HG03039 (cell line): Measurements from ENCODE around the gene OS9.
"Not testable (repeated sequence)": the region's sequence is repeated elsewhere in the genome, so short reads cannot be mapped to it uniquely, and the experiment has no call there.

Experiments used
- ATAC-seq: cut with Tn5 transposase; IDR thresholded peaks from one replicate; pipeline ENCODE4 v1.9.1; 2021; ENCODE audit warnings: mild to moderate bottlenecking, moderate library complexity; ENCODE audit not compliant: unreplicated experiment

OS9 gene

DNA sequence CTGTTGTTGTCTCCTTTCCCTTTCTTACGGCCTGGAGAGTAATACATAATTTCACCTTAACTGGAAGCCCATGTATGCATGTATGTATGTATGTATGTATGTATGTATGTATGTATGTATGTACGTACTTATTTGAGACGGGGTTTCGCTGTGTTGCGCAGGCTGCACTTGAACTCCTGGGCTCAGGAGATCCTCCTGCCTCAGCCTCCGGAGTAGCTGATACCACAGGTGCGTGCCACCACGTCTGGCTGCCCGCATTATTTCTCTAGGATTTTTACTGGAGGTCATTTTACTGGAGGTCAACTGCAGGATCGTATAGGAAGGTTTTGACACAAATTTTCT is 644 bp upstream of the OS9 start:
- no peak for ATAC-seq

DNA sequence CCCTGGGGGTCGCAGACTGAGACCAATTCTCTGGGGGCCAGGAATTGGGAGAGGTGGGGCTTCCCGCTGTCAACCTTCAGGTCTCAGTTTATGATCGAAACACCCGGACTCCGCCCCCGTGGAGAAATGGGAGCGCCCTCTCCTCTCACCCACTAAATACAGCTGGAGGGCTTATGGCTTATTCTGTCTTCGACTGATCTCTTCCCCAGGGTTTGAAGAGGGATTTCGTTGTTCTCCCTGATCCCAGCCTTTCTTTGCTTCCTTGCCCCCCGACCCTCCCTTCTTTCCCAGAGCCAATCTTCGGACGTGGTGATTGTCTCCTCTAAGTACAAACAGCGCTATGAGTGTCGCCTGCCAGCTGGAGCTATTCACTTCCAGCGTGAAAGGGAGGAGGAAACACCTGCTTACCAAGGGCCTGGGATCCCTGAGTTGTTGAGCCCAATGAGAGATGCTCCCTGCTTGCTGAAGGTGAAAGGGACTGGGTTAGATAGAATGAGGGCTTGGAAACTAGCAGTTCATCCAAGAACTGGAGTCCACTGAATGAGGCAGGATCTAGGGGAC is 607 bp downstream of the OS9 start:
- ATAC-seq = no peak

DNA sequence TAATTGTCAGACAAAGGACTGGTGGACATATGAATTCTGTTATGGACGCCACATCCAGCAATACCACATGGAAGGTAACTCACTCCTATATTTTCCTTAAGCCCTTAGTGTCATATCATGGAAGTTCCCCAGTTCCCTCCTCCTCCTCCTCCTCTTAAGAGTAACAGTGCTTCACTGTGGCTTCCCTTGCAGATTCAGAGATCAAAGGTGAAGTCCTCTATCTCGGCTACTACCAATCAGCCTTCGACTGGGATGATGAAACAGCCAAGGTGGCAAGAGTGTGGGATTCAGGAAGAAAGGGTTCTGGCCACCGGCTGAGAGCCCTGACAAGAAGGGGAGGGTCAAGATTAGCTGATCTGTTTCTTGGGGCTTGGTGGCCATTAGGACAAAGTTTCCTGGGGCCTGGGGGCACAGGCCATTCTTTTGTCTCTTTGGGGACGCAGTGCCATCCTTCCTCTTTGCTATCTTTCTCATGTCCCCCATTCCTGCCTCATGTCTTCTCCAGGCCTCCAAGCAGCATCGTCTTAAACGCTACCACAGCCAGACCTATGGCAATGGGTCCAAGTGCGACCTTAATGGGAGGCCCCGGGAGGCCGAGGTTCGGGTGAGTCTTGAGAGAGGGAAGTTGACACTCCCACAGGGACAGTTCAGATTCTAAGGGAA is 2.0 kb downstream of the OS9 start:
- no peak for ATAC-seq

DNA sequence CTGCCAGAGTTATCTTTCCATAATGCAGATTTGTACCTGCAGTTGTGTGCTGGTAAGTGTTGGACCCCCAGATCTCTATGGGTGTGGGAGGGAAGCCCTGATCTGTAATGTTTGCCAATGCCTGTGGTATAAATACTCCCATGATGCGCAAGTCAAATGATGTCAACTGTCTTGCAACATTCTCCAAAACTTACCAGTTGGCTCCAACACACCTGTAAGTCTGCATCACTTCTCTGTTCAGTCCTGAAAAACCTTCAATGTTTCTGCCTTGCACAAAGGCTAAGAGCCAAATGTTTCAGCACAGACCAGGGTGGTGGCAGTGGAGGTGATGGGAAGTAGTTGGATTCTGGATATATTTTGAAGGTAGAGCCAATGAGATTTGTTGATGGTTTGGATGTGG is 3.1 kb downstream of the OS9 start:
- ATAC-seq = no peak

DNA sequence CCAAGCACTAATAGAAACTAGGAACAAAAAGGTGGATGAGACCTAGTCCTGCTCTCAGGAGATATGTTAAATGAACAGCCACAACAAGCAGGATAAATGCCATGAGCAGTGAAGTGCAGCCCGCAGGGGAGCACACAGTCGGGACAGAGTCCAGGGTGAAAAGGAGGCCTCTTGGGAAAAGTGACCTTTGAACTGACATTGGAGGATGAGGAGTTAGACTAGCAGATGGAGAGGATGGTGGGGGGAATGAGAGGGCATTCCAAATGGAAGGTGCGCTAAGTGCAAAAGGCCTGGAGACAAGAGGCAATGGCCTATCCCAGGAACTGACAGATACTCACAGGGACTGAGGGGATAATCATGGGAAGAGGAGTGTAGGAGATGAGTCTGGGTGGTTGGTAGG is 4.5 kb downstream of the OS9 start:
- ATAC-seq = no peak

DNA sequence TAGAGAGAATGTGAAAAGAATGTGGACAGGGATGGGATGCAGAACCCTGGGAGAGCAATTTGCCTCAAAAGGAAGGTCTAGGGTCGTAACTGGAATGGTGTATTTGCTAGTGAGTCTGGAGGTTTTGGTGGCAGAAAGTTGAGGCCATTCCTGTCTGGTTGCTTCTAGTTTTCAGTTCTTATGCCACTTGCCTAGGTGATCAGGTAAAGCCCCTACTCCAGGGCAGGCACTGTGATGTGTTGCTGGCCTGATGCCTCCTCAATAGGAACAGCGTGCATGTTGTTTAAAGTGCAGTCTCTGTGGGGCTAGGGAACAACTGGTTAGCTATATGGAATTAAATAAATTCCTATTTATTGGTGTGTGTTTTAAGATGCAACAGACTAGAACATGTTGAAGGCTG is 6.4 kb downstream of the OS9 start:
- no peak for ATAC-seq

DNA sequence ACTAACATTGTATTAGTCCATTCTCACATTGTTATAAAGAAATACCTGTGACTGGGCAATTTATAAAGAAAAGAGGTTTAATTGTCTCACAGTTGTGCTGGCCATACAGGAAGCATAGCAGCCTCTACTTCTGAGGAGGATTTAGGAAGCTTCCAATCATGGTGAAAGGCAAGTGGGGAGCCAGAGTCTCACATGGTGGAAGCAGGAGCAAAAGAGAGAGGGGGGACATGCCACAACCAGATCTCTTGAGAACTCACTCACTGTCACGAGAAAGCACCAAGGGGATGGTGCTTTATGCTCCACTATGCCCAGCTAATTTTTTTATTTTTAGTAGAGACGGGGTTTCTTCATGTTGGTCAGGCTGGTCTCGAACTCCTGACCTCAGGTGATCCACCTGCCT is 13.3 kb downstream of the OS9 start:
- ATAC-seq = no peak

DNA sequence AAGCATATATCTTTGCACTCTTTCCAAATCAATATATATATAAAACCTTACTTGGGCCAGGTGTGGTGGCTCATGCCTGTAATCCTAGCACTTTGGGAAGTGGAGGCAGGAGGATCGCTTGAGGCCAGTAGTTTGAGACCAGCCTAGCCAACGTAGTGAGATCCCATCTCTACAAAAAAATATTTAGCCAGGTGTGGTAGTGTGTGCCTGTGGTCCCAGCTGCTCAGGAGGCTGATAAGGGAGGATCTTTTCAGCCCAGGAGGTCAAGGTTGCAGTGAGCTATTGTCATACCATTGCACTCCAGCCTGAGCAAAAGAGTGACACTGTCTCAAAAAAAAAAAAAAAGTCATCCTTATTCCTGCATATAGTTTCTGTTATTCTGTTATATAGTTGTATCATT is 14.4 kb downstream of the OS9 start:
- no peak for ATAC-seq

DNA sequence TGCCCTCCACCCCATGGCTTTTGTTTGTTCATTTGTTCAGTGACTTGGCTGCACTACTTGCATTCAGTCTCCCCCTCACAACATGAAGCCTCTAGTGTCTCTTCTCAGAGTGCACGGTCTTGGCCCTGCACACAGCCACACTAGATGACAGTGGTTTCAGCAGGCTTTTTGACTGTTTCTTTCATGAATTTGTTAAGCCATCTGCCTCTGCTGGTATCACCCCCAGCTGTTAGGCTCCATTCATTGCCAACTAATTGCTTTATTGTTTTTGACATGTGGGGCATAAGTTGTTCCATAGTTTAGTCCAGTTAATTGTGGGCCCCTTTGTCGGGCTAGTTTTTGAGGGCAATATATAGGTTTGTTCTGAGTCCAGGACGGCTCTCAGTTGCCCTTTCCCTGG is 18.8 kb downstream of the OS9 start:
- no peak for ATAC-seq

DNA sequence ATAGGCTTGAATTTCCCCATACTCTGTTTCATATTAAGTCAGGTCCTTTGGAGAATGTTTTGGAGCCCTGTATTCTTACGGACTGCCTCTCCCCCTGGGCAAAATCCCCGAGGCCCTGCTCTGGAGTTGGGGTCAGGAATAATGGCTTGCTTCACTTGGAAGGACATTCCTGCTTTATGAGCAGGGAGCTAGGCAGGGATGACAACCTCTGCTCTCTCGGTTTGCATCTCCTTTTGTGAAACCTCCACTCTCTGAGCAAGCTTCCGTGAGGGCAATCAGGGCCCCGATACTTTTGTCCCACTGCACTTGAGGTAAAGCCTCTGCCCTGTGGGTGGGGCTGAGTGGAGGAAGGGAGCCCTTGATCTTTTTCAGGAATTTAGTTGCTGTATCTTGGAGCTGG is 19.3 kb downstream of the OS9 start:
- no peak for ATAC-seq

DNA sequence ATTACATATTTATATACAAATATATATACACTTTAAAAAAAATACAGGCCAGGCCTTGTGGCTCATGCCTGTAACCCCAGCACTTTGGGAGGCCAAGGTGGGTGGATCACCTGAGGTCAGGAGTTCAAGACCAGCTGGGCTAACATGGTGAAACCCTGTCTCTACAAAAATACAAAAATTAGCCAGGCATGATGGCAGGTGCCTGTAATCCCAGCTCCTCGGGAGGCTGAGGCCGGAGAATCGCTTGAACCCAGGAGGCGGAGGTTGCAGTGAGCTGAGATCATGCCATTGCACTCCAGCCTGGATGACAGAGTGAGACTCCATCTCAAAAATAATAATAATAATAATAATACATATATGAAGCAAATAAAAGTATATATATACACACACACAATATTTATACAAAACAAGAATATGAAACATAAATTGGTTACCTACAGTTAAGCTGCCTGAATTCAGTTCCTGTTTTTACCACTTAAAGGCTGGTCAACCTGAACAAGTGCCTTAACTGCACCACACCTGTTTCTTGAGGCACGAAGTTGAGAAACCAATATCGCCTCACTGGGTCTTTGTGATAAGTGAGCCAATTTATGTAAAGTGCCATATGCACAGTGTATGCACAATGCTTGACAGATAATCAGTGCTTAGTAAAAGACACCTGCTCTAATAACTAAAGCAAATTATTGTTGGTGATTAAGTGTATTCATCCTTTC is 21.3 kb downstream of the OS9 start:
- not testable (repeated sequence) for ATAC-seq

DNA sequence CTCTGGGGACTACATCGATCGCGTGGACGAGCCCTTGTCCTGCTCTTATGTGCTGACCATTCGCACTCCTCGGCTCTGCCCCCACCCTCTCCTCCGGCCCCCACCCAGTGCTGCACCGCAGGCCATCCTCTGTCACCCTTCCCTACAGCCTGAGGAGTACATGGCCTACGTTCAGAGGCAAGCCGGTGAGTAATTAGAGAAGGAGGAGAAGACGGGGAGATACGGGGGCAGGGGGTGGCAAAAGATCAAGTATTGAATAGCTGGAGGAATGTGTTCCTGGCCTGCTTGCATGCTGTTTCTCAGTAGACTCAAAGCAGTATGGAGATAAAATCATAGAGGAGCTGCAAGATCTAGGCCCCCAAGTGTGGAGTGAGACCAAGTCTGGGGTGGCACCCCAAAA is 21.9 kb downstream of the OS9 start:
- no peak for ATAC-seq

DNA sequence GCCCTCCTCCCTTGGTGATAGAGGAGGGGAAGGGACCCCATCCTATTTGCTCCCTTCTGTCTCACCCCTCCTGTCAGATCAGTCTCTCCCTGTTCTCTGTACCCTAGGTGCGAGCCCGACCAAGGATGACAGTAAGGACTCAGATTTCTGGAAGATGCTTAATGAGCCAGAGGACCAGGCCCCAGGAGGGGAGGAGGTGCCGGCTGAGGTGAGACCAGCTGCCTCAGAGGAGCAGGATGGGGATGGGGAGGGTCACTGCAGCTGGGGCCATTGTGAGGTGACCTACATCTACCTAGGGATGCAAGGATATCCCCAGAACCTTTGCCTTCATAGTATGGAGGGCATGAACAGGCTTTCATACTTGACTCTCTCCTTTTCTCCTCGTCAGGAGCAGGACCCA is 22.4 kb downstream of the OS9 start:
- ATAC-seq = no peak

DNA sequence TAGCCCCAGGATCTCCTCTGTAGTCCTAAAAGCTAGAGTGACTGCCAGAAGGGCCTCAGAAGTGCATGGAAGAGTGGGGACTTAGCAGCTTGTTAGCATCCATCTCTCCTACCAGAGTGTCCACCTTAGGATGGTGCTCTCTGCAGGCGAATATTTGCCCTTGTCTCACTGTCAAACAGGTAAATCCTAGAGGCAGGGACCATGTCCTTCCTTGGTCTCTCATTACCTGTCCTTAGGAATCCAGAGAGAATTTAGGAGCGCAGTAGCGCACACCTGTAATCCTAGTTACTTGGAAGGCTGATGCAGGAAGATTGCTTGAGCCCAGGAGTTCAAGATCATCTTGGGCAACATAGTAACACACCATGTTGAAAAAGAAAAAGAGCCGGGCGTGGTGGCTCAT is 23.2 kb downstream of the OS9 start:
- no peak for ATAC-seq

DNA sequence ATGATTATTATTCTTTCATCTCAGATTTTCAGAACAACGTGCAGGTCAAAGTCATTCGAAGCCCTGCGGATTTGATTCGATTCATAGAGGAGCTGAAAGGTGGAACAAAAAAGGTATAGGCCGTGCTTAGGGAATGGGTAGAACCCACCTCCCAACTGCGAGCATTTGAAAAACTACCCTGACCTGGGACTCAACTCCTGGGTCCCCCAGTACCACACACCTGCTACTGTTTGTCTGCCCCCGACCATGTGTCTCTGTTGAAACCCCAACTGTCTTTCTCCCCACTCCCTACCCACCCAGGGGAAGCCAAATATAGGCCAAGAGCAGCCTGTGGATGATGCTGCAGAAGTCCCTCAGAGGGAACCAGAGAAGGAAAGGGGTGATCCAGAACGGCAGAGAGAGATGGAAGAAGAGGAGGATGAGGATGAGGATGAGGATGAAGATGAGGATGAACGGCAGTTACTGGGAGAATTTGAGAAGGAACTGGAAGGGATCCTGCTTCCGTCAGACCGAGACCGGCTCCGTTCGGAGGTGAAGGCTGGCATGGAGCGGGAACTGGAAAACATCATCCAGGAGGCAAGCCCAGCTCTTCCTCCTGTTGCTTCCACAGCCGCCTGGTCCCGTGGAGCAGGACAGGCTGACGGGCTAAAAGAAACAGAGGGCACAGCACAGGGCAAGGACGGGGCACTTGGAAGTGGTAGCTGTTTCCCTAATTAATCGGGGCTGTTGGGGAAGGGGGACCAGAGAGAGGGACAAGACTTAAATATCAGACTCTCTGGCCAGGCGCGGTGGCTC is 24.1 kb downstream of the OS9 start:
- no peak for ATAC-seq

DNA sequence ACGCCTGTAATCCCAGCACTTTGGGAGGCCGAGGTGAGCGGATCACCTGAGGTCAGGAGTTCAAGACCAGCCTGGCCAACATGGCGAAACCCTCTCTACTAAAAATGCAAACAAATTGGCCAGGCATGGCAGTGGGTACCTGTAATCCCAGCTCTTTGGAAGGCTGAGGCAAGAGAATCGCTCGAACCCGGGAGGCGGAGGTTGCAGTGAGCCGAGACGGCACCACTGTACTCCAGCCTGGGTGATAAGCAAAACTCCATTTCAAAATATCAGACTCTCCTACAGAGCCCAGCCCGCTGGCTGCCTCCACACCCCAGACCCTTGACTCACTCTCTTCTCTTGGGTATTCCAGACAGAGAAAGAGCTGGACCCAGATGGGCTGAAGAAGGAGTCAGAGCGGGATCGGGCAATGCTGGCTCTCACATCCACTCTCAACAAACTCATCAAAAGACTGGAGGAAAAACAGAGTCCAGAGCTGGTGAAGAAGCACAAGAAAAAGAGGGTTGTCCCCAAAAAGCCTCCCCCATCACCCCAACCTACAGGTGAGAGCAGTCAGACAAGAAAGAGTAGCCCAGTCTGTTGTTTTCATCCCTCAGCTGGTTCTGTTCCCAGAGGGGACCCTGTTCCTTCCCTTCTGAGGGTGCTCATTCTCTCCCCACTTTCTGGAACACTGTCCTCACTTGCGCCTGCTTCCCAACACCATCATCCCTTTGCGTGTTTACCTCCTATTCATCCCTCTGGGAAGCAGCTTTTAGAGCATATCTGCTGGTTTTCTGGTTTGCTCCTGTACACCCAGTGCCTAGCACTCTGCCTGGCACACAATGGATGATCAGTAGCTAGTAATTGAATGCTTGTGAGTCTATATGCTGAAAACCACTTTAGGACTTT is 25.0 kb downstream of the OS9 start:
- ATAC-seq = no peak

DNA sequence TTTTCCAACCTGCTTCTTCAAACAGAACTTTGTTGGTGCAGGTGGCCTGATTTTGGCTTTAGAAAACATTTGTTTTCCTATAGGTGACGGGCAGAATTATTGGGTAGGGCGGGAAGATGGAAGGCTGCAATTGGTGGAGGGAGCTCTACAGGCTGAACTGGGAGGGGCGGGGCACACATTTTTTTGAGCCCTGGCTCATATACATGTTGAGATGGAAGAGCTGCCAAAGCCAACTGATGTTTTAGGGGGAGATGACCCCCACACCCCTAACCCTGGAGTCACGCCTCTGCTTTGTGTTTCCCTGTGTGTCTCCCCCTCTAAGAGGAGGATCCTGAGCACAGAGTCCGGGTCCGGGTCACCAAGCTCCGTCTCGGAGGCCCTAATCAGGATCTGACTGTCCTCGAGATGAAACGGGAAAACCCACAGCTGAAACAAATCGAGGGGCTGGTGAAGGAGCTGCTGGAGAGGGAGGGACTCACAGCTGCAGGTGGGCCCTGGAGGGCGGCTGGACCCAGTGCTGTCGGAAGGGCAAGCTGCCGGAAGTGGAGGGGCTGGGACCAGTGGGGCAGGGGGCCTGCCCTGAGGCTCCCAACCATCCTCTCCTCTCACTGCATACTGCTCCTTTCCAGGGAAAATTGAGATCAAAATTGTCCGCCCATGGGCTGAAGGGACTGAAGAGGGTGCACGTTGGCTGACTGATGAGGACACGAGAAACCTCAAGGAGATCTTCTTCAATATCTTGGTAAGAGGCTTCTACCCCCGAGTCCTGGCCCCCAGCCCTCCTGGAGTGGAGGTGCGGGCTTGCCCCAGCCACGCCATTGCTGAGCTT is 26.1 kb downstream of the OS9 start:
- no peak for ATAC-seq

DNA sequence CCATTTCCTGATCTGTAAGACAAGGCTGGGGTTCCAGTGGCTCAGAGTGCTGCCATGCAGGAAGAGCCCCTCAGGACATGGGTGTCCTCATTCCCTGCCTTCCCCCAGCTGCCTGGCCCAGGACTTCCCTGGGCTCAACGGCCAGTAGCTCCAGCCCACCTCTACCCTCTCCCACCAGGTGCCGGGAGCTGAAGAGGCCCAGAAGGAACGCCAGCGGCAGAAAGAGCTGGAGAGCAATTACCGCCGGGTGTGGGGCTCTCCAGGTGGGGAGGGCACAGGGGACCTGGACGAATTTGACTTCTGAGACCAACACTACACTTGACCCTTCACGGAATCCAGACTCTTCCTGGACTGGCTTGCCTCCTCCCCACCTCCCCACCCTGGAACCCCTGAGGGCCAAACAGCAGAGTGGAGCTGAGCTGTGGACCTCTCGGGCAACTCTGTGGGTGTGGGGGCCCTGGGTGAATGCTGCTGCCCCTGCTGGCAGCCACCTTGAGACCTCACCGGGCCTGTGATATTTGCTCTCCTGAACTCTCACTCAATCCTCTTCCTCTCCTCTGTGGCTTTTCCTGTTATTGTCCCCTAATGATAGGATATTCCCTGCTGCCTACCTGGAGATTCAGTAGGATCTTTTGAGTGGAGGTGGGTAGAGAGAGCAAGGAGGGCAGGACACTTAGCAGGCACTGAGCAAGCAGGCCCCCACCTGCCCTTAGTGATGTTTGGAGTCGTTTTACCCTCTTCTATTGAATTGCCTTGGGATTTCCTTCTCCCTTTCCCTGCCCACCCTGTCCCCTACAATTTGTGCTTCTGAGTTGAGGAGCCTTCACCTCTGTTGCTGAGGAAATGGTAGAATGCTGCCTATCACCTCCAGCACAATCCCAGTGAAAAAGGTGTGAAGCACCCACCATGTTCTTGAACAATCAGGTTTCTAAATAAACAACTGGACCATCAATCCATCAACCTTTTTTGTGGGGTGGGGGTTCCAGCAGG is 27.0 kb downstream of the OS9 start:
- no peak for ATAC-seq
